IPS-NIHi7 (cell line): ENCODE results near the gene RSU1.
A peak's percentile ranks its signal among the peaks of the same experiment; 100 is the strongest.
"Not testable (repeated sequence)": the region's sequence is repeated elsewhere in the genome, so short reads cannot be mapped to it uniquely, and the experiment has no call there.

Experiments
- DNase-seq: peaks from one replicate; pipeline ENCODE4 v3.0.0; 2012; ENCODE audit warnings: mixed read lengths; ENCODE audit errors: extremely low spot score

RSU1 gene

DNA sequence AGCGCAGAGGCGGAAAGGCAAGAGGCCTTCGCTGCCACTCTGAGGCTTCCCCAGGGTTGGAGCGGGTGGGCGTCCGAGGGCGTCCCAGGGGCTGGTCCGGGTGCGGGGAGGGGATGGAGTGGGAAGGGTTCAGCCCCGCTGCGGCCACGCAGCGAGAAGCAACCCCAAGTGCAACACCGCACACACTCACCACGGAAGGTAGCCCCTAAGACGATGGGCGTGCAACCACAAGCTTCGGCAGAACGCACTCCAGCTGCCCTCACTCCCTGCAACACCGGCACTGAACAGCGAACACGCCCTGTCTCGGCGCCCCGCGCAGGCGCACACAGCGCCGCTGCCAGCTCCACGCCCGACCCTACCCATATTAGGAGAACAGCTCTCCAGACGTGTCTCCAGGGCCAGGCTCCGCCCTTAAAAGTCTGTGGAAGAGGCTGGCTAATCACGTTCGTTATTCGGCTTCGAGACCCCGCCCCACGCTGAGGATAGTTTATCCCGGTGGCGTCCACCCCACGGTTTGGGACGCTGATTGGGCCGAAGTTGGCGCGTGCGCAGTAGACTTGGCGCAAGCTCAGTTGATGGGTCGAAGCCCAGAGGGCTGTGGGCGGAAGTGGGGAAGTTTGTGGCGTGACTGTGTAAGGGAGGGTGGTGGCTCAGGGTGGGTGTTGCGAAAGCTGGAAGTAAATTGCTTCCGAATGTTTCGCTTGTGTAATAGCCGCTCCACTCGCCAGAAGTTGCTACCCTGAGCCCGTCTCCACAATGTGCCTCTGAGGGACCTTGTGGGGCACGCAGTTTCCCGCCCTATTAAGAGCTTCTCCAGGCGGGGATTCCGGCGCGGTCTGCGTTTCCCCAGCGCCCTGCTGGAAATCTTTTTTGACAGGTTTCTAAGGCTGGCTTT lies at the start of gene RSU1:
TSS of gene RSU1 (minus strand) at position 300 of the 895 bp plus-strand sequence. CDS start 343 bp downstream, outside the sequence.
- DNase-seq, result peak; percentile 98

DNA sequence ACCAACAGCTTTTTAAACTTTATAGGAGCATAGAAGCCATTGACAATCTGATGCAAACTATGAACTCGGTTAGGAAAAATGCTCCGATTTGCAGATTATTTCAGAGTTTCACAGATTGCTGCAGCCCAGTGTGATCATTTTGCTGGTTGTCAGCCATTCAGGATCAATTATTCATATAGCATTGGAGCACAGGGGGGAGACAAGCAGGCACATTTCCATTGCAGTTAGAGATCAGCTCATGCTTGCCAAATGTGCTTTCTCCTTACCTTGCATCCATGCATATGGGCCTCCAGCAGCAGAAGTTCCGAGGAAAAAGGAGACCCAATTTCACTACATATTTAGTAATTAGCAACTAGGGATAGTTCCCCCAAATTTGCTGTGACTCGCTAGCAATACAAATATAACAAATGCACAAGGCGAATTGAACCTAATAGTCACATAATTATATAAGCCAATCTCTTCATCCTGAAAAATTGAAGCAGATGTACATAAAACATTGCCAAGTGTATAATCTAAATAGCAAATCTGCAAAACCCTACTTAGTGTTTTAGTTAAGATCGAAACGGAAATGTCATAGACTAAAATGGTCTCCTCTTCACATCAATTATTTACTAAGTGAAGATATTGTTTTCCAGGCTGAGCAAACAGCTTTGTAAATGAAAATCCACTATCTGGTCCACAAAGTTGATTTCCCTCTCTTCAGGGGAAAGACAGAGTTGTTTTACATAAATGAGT lies 49.5 kb upstream of the RSU1 start:
- no peak for DNase-seq

GRCh38 chr10:16865766-16866165 lies 48.5 kb upstream of the RSU1 start:
- no peak for DNase-seq

DNA sequence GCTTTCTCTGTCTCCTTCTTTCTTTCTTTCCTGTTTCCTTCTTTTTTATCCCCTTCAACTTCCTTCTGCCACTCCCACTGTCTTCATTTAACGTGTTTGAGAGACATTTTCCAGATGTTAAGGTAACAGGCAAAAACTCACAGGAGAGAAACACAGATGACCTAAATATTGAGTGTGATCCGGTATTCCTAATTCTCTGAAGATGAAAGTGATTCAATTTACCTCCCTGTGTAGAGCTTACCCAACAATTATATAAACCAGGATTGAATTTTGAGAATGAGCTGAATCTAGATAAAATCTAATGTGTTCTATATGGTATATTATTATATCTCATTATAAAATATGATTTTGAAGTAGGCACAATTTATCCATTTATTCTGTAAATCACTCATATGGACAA lies 46.5 kb upstream of the RSU1 start:
- DNase-seq, result no peak

DNA sequence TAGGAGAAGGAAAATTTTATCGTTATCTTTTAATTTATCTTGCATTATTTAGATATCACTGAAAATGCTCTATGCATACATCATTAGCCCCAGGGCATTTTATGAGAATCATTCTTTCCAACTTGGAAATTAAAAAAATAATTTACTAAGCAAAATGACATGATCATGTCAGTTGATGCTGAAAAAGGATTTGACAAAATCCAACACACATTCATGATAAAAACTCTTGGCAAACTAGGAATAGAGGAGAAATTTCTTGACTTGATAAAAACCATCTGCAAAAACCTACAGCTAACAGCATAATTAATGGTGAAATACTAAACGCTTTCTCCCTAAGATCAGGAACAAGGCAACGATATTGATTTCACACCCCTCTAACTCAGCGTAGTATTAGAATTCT lies 40.2 kb upstream of the RSU1 start:
- DNase-seq, result no peak

DNA sequence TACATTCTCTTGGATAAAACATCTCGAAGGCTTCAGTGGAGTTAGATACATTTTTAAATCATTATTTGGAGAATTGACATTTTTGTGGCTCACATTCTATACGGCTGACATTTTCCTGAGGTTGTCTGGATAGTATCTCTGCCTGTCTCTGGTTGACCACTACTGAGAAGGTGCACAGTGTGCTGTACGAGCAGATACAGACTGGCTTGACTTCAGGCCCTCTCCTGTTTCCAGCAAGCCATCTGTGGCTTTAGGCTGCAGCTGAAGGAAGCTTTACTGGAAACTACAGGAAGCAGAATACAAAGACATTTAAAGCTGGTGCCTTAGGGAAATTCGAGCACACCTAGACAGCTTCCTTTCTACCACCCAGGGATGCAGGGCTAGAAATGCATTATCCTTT lies 39.3 kb upstream of the RSU1 start:
- DNase-seq, result peak; percentile 22

GRCh38 chr10:16856092-16856491 lies 38.9 kb upstream of the RSU1 start:
- DNase-seq, result no peak

DNA sequence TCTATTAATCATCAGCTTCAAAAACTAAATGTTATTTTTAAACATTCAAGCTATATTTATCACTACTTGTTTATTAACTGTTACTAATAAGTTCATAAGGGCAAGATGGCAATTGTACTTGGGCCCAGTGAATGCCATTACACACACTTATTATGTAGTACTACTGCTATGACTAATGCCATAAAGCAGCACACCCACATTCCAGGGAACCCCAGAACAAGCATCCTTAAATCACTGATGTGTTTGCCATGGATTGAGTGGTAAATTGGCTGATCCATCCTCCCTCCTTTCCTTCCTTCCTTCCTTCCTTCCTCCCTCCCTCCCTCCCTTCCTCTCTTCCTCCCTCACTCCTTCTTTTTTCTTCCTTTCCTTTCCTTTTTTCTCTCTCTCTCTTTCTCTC lies 37.4 kb upstream of the RSU1 start:
- no peak for DNase-seq

GRCh38 chr10:16853809-16854208 lies 36.6 kb upstream of the RSU1 start:
- no peak for DNase-seq

DNA sequence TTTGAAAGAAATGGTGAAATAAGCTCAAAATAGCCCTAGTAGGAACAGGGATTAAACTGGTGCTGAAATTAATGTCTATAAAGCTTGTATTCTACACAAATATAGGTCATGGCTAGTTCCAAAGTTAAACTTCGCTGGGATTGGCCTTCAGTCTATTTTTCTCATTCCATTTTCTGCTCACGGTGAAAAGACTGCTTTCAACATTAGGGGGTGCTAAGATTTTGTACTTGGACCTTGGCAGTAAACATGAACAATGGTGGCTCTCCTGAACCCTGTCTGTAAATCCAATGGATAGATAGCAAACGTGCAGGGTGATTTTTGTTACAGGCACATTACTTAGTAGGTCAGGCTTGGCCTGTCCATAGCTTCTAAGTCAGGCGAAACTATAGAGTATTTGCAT lies 36.0 kb upstream of the RSU1 start:
- DNase-seq, result peak; percentile 24

DNA sequence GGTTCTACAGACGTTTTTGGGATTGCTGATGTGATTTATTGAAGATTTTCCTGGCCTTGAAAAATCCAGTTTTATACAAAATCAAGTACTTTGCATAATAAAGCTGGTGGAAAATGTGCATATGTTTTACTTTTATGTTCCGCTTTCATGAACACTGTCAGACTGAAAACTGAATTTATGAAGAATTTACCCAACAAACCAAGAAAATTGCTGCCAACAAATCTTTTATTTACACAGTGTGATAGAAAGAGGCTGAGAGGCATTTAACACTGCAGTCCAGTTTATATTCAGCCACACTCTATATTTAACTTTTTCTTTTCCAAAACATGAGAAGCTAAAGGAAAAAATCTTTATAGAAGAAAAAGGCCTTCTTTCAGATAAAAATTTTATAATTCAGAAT lies 35.4 kb upstream of the RSU1 start:
- no peak for DNase-seq

GRCh38 chr10:16848562-16849154 lies 31.4 kb upstream of the RSU1 start:
- no peak for DNase-seq

GRCh38 chr10:16847644-16848043 lies 30.4 kb upstream of the RSU1 start:
- no peak for DNase-seq

- no peak for DNase-seq
Observed at GRCh38 chr10:16845248-16845647, 28.0 kb upstream of the RSU1 start.

GRCh38 chr10:16843252-16843870 lies 26.1 kb upstream of the RSU1 start:
- peak; percentile 23 for DNase-seq

- DNase-seq, result no peak
Observed at GRCh38 chr10:16835228-16835627, 18.0 kb upstream of the RSU1 start.

- DNase-seq, result no peak
Observed at GRCh38 chr10:16832351-16833080, 15.3 kb upstream of the RSU1 start.

GRCh38 chr10:16828701-16829175 lies 11.5 kb upstream of the RSU1 start:
- no peak for DNase-seq

DNA sequence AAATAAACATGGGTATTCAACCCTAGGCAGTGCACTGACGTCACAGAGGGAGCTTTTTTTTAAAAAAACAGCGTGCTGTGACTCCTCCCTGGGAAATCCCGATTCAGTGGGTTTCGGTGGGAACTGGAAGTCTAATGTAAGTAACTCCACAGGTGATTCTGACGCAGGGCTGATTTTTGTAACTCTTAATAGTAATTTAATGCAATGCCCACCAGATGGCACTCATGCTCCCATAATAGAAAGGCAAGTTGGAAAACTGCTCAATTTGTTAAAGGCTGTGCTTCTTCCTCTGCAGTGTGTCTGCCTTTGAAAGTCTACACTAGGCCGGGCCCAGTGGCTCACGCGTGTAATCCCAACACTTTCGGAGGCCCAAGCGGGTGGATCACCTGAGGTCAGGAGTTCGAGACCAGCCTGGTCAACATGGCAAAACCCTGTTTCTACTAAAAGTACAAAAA lies 10.9 kb upstream of the RSU1 start:
- DNase-seq, result peak; percentile 40

GRCh38 chr10:16827474-16827873 lies 10.2 kb upstream of the RSU1 start:
- DNase-seq, result not testable (repeated sequence)

GRCh38 chr10:16822726-16823360 lies 5.6 kb upstream of the RSU1 start:
- DNase-seq, result no peak
